Erythroblast (primary cell): ENCODE measurements around the gene NUP42.

Source experiments
- GATA1 ChIP-seq: IDR thresholded peaks from 2 replicates; pipeline ENCODE4 v1.6.1; 2011; ENCODE audit warnings: low read depth, mild to moderate bottlenecking, control low read depth, low read length, moderate library complexity
- POLR2A ChIP-seq: IDR thresholded peaks from 2 replicates; pipeline ENCODE4 v1.6.1; 2011; ENCODE audit warnings: mild to moderate bottlenecking, low read length

DNA sequence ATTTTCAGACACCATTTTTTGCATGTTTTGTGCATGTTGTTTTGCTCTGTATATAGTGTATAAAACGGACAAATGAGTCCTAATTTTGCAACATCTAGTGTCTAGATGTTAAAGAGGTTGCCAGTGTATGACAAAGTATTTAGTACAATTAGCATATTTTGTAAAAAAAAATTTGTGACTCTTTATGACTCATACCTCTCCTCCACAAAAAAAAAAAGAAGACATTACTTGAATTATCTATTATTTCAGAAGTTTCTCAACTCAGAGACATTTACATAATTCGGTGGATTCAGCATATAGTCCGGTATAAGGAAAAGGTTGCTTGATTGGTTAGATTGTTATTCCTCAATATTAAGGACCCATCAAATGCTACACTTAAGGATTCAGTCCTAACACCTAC, 26.0 kb downstream of the NUP42 start:
- no peak for TF ChIP-seq POLR2A
- TF ChIP-seq GATA1: no peak
